K562 (cell line): ENCODE results near the gene TUBB6. TPM values are rescaled to one million over a fixed set of nuclear protein-coding genes. Genes with fewer than 3 reads are reported as not detected.

ENCODE experiments used
- ATAC-seq: fragments of 200-7000 bp; cut with Tn5 transposase; 3 replicates; pipeline ENCODE4 v1.9.1; 2020; ENCODE audit warnings: moderate library complexity
- BruUV-seq: library from RNA; stranded (reverse); fragments of 400-500 nt; replicated peaks from 2 replicates; lab custom pipeline; 2021; lab: Mats Ljungman, UMichigan
- CTCF ChIA-PET: fragments of 300-600 bp; formaldehyde crosslinking; extraction: SDS; loops from one replicate; lab custom pipeline; 2021; ENCODE audit warnings: low intra/inter-chr PET ratio; lab: Yijun Ruan, JAX
- POLR2A ChIA-PET: fragments of 300-600, 350-650 bp; sonication (Branson Sonifier 250); formaldehyde crosslinking; extraction: SDS; loops from one replicate; lab custom pipeline; 2021; ENCODE audit warnings: antibody characterized with exemption, inconsistent platforms; lab: Yijun Ruan, JAX
- DNase-seq, 4 experiments: peaks; one replicate each; pipeline versions ENCODE4 v3.0.0 to v3.0.0-alpha.2; 2011 to 2018; ENCODE audit warnings: low spot score in 3 of 4, mixed read lengths in 3 of 4; ENCODE audit errors: extremely low read depth in 1 of 4
- FAIRE-seq: peaks from 2 replicates; lab custom pipeline; 2011; peaks lifted over from hg19 to GRCh38; lab: Jason Lieb, UNC
- H2AFZ ChIP-seq: 2 replicates; pipeline ENCODE4 v1.6.0; 2011; ENCODE audit warnings: low read depth, low read length, control low read depth, inconsistent platforms
- H3K27ac ChIP-seq: fragments of 200-600 bp; 3 replicates; pipeline ENCODE4 v1.8.0; 2011; ENCODE audit warnings: low read depth, mild to moderate bottlenecking, control low read depth, inconsistent platforms, low read length, moderate library complexity, mixed read lengths; ENCODE audit errors: extremely low read depth
- H3K27me3 ChIP-seq, 2 experiments: fragments of 300-600 bp in 1 of 2; 2 replicates in 1 of 2; 3 replicates in 1 of 2; pipeline versions ENCODE4 v1.6.0 to v1.8.0; 2011; ENCODE audit warnings: inconsistent platforms in 2 of 2, low read length in 2 of 2, mild to moderate bottlenecking in 1 of 2, mixed read lengths in 1 of 2, moderate library complexity in 1 of 2; ENCODE audit not compliant: control insufficient read depth in 2 of 2, insufficient read depth in 2 of 2
- H3K36me3 ChIP-seq: fragments of 300-600 bp; 3 replicates; pipeline ENCODE4 v1.8.0; 2011; ENCODE audit warnings: mild to moderate bottlenecking, low read length, inconsistent platforms; ENCODE audit not compliant: control insufficient read depth, insufficient read depth
- H3K4me1 ChIP-seq, 2 experiments: fragments of 200-600 bp in 1 of 2; replicated peaks in 1 of 2; 2 replicates in 1 of 2; 3 replicates in 1 of 2; pipeline versions ENCODE4 v1.5.1 to v1.8.0; 2011; ENCODE audit warnings: inconsistent platforms in 2 of 2, low read length in 2 of 2, mild to moderate bottlenecking in 1 of 2, mixed read lengths in 1 of 2, moderate library complexity in 1 of 2; ENCODE audit not compliant: control insufficient read depth in 2 of 2, insufficient read depth in 2 of 2
- H3K4me2 ChIP-seq: 2 replicates; pipeline ENCODE4 v1.6.1; 2011; ENCODE audit warnings: low read length, control low read depth, inconsistent platforms, mixed read lengths; ENCODE audit not compliant: insufficient read depth
- H3K4me3 ChIP-seq: fragments of 200-600 bp; sonication (generic), shearing (Covaris generic); 2 replicates; pipeline ENCODE4 v1.5.1; 2016; ENCODE audit warnings: control low read depth, inconsistent platforms
- H3K79me2 ChIP-seq: fragments of 200-600 bp; 3 replicates; pipeline ENCODE4 v1.8.0; 2011; ENCODE audit warnings: low read length, inconsistent platforms; ENCODE audit not compliant: control insufficient read depth, insufficient read depth
- H3K9ac ChIP-seq, 2 experiments: 2 replicates each; pipeline versions ENCODE4 v1.6.0 to v1.6.1; 2011; ENCODE audit warnings: low read depth in 2 of 2, low read length in 2 of 2, control low read depth in 1 of 2, inconsistent platforms in 1 of 2, mild to moderate bottlenecking in 1 of 2, mixed read lengths in 1 of 2; ENCODE audit not compliant: insufficient read depth in 1 of 2
- H3K9me1 ChIP-seq: one replicate; pipeline ENCODE4 v1.6.0; 2011; ENCODE audit warnings: inconsistent platforms, mild to moderate bottlenecking, low read length, moderate library complexity; ENCODE audit not compliant: control insufficient read depth, insufficient read depth
- H3K9me3 ChIP-seq: replicated peaks from 2 replicates; pipeline ENCODE4 v1.5.1; 2011; ENCODE audit warnings: low read depth, low read length, inconsistent platforms; ENCODE audit not compliant: control insufficient read depth, insufficient read depth
- H4K20me1 ChIP-seq: replicated peaks from 2 replicates; pipeline ENCODE4 v1.6.1; 2011; ENCODE audit warnings: low read length, inconsistent platforms, mixed read lengths; ENCODE audit not compliant: control insufficient read depth, insufficient read depth
- BACH1 ChIP-seq: fragments of 200-800 bp; sonication (Bioruptor generic); IDR thresholded peaks from 2 replicates; pipeline ENCODE4 v1.6.1; 2016; ENCODE audit warnings: missing genetic modification characterization, missing compliant biosample characterization
- CAMTA2 ChIP-seq: fragments of 250-450 bp; sonication (Bioruptor Pico); conservative IDR thresholded peaks from 2 replicates; pipeline ENCODE4 v1.5.1; 2022
- CC2D1A ChIP-seq: fragments of 450-650 bp; IDR thresholded peaks from 2 replicates; pipeline ENCODE4 v1.6.1; 2017; ENCODE audit warnings: mild to moderate bottlenecking
- CEBPB ChIP-seq: fragments of 450-650 bp; IDR thresholded peaks from 2 replicates; pipeline ENCODE4 v1.6.1; 2016; ENCODE audit warnings: missing genetic modification characterization, missing compliant biosample characterization
- EP300 ChIP-seq: IDR thresholded peaks from 2 replicates; pipeline ENCODE4 v1.6.1; 2012; ENCODE audit warnings: low read length, improper control_type of control experiment
- ETS1 ChIP-seq: conservative IDR thresholded peaks from 2 replicates; pipeline ENCODE4 v1.6.1; 2011; ENCODE audit warnings: low read depth, mild to moderate bottlenecking, low read length; ENCODE audit not compliant: control insufficient read depth
- FOS ChIP-seq: IDR thresholded peaks from 3 replicates; pipeline ENCODE4 v1.6.1; 2011; ENCODE audit not compliant: insufficient read length; ENCODE audit errors: extremely low read depth
- HDAC6 ChIP-seq: IDR thresholded peaks from 2 replicates; pipeline ENCODE4 v1.6.1; 2012; ENCODE audit warnings: low read depth, mild to moderate bottlenecking, control low read depth, inconsistent platforms, low read length, moderate library complexity
- HMGN3 ChIP-seq: IDR thresholded peaks from 2 replicates; pipeline ENCODE4 v1.6.1; 2011; ENCODE audit warnings: borderline replicate concordance, low read depth, mild to moderate bottlenecking, mixed read lengths, low read length; ENCODE audit not compliant: insufficient read length; ENCODE audit errors: extremely low read depth
- MAX ChIP-seq: sonication (generic); formaldehyde crosslinking; IDR thresholded peaks from 2 replicates; pipeline ENCODE4 v1.9.0; 2022; ENCODE audit warnings: mild to moderate bottlenecking, missing genetic modification reagents
- PYGO2 ChIP-seq: fragments of 450-650 bp; IDR thresholded peaks from 2 replicates; pipeline ENCODE4 v1.6.1; 2016; ENCODE audit warnings: mild to moderate bottlenecking, missing genetic modification characterization, moderate library complexity, missing compliant biosample characterization
- SRSF7 ChIP-seq: fragments of 200-400 bp; formaldehyde crosslinking; optimal IDR thresholded peaks from 2 replicates; pipeline ENCODE3; 2017; ENCODE audit warnings: mild to moderate bottlenecking, low read depth, low read length
- SUPT5H ChIP-seq: fragments of 450-650 bp; IDR thresholded peaks from 2 replicates; pipeline ENCODE4 v1.6.1; 2016
- TCF7L2 ChIP-seq: fragments of 150-350 bp; IDR thresholded peaks from 2 replicates; pipeline ENCODE4 v1.6.1; 2016; ENCODE audit warnings: low read depth, mild to moderate bottlenecking, low read length, moderate library complexity
- ZBTB17 ChIP-seq: fragments of 450-650 bp; formaldehyde crosslinking; IDR thresholded peaks from 2 replicates; pipeline ENCODE4 v1.4.0; 2020; ENCODE audit warnings: mild to moderate bottlenecking
- ZBTB9 ChIP-seq: fragments of 450-650 bp; formaldehyde crosslinking; IDR thresholded peaks from 2 replicates; pipeline ENCODE4 v1.4.0; 2020; ENCODE audit warnings: mild to moderate bottlenecking, moderate library complexity
- ZNF263 ChIP-seq: sonication (generic); formaldehyde crosslinking; IDR thresholded peaks from 2 replicates; pipeline ENCODE4 v1.8.0; 2022; ENCODE audit warnings: mild to moderate bottlenecking, missing genetic modification reagents, borderline replicate concordance
- ZNF561 ChIP-seq: fragments of 450-650 bp; formaldehyde crosslinking; conservative IDR thresholded peaks from 2 replicates; pipeline ENCODE4 v1.4.0; 2020; ENCODE audit warnings: mild to moderate bottlenecking, moderate library complexity
- ZNF655 ChIP-seq: fragments of 250-450 bp; sonication (Bioruptor Pico); IDR thresholded peaks from 2 replicates; pipeline ENCODE4 v1.5.0; 2021
- ZNF717 ChIP-seq: fragments of 250-450 bp; sonication (Bioruptor Pico); IDR thresholded peaks from 2 replicates; pipeline ENCODE4 v1.5.0; 2021
- in situ Hi-C: fragments of 300-500 bp; cut with MboI; formaldehyde crosslinking; loops from 4 replicates; pipeline ENCODE4 v1.15.0; 2018; ENCODE audit warnings: inconsistent platforms, mixed read lengths
- intact Hi-C: fragments of 100-400 bp; cut with micrococcal nuclease; formaldehyde crosslinking; loops from 2 replicates; pipeline ENCODE4 v1.14.2; 2022
- polyA plus RNA-seq, 8 experiments: library from polyadenylated mRNA; depleted of rRNA in 4 of 8; stranded (reverse) in 5 of 8; unstranded in 3 of 8; fragments of >200 nt; fragmentation: Nextera tagmentation in 2 of 8; fragmentation: Illumina TruSeq in 1 of 8; extraction: Ambion mirVana in 2 of 8; extraction: Trizol in 1 of 8; gene quantifications; 2 replicates each; pipeline versions ENCODE4 v1.2.1 to v1.2.3, GENCODE V29; 2011 to 2014; ENCODE audit warnings: inconsistent platforms in 1 of 8, missing spikeins in 1 of 8
- total RNA-seq, 7 experiments: library from RNA; depleted of rRNA in 6 of 7; stranded (reverse); fragments of >200 nt in 6 of 7; fragmentation: Illumina TruSeq in 2 of 7; extraction: Trizol in 2 of 7; gene quantifications; 2 replicates each; pipeline versions ENCODE4 v1.2.1 to v1.2.3, GENCODE V29; 2011 to 2021; ENCODE audit warnings: low replicate concordance in 1 of 7

TUBB6 gene
- total and polyA plus RNA-seq, 9 of the 15 experiments (the other 6 are each of a cell fraction or from before 2014, with no cell fraction given), result 43.9 to 404 (median 81.1) TPM

- DNase-seq, result no peak
- H3K9me3 ChIP-seq, result peaks cover 25% of the 10 kb centered on the region
- H3K4me1 ChIP-seq, result peaks cover 20 to 24% of the 10 kb centered on the region in 2 experiments; a peak in 4 of 5 replicates
- CTCF ChIA-PET, result no interaction called here
- intact Hi-C loops (no loop called here), in situ Hi-C loops (no loop called here)
- TF ChIP-seq ZBTB9 (CRISPR knock-in tag) (no peak), MAX (CRISPR knock-in tag) (no peak), CEBPB (tag) (no peak), ETS1 (no peak), EP300 (no peak), TCF7L2 (no peak), ZNF263 (CRISPR knock-in tag) (no peak), FOS (no peak), ZNF561 (CRISPR knock-in tag) (no peak), SUPT5H (no peak), SRSF7 (no peak), ZNF655 (no peak), CAMTA2 (CRISPR knock-in tag) (no peak), PYGO2 (no peak), ZBTB17 (CRISPR knock-in tag) (no peak), ZNF717 (no peak), BACH1 (tag) (no peak), HMGN3 (no peak), HDAC6 (no peak), CC2D1A (no peak)
- H3K79me2 ChIP-seq, result peaks cover 59% of the 10 kb centered on the region
- no TSS peak for BruUV-seq
- H3K9ac ChIP-seq, result no peak overlapping the region
- no peak overlapping the region for H2AFZ ChIP-seq
- no peaks in the 10 kb centered on the region for H3K27me3 ChIP-seq
- ATAC-seq, result no peak
- H4K20me1 ChIP-seq, result no peaks in the 10 kb centered on the region
- POLR2A ChIA-PET, result interaction anchor here (2.3 to 3.2 kb wide), 3 partner anchors 11 to 15 kb away, joined by 12 to 22 read pairs (median 13); no protein-coding TSS in a partner anchor
- FAIRE-seq, result no peak
- peaks cover 76% of the 10 kb centered on the region for H3K36me3 ChIP-seq
- H3K4me3 ChIP-seq, result no peak overlapping the region
- H3K4me2 ChIP-seq, result no peak overlapping the region
- no peak overlapping the region for H3K27ac ChIP-seq
- H3K9me1 ChIP-seq, result no peaks in the 10 kb centered on the region
Measured at GRCh38 chr18:12312976-12313375, 4.9 kb downstream of the TUBB6 start.
